Gastroesophageal sphincter (tissue), 3 donors: Measurements from ENCODE around the gene LBP.

Experiments used
- CTCF ChIP-seq, 4 experiments: fragments of 200-600 bp in 2 of 4; fragments of 450-650 bp in 2 of 4; sonication (generic) in 1 of 4; IDR thresholded peaks; one replicate each; pipeline ENCODE4 v1.5.1; 2017 to 2019; ENCODE audit warnings: antibody characterized with exemption in 4 of 4, mild to moderate bottlenecking in 2 of 4, moderate library complexity in 2 of 4
- POLR2A ChIP-seq, 2 donors: fragments of 450-650 bp; IDR thresholded peaks; one replicate each; pipeline ENCODE4 v1.6.1; 2017; ENCODE audit warnings: antibody characterized with exemption in 2 of 2, mild to moderate bottlenecking in 2 of 2, moderate library complexity in 1 of 2
- POLR2AphosphoS5 ChIP-seq: sonication (generic); formaldehyde crosslinking; IDR thresholded peaks from one replicate; pipeline ENCODE4 v1.6.1; 2017; ENCODE audit warnings: antibody characterized with exemption

DNA sequence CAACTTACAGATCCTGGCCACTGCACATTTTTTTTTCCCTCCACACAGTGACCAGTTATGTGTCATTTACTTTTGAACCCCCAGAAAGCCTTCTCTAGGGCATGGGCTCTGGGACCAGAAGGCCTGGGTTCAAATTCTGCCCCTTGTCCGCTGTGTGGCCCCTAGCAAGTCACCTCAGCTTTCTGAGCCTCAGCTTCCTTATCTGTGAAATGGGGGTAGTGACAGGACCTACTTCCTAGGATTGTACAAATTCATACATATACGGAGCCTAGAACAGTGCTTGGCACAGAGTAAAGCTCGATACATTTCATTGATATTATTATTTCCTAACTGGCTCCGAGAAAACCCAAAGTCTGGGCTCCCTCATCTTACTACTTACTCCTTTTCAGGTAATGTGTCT lies 40.7 kb upstream of the LBP start:
- TF ChIP-seq POLR2A (IDR thresholded peaks at IDR 0.05) (no peak), POLR2AphosphoS5 (no peak), CTCF (IDR thresholded peaks at IDR 0.05) (no peak)
